ENCODE results near the gene SET. TPM values are rescaled to one million over a fixed set of nuclear protein-coding genes. Genes with fewer than 3 reads are reported as not detected.

The SET gene
- total and polyA plus RNA-seq, 2 donors (not counting 3 experiments of a cell fraction or from before 2014, with no cell fraction given), result 61.1 to 483 TPM

DNA sequence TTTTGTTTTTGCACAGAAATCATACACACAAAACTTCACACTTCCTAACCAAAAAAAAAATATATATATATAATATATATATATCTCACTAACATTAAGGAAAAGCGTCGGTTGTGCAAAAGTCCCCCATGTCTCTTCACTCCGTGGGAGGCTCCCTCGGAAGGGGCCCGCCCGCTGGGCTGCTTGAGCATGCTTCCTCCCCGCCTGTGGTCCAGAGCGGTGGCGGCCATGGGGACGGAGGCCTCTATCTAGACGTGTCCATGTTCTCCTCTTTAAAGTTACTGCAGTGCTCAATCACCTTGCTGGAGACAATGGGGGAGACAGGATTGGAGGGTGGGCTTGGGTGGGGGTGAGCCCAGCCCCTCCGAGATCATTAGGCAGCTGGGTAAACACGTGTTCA lies 42.1 kb downstream of the SET start:
- DNase-seq (ENCODE audit: low read depth, low spot score), result no peak
- ChIA-PET POLR2A (no interaction called here), CTCF (no interaction called here)
- Histone ChIP-seq H3K4me2 (ENCODE audit: insufficient read depth, low read length) (no peak overlapping the region), H3K9me1 (replicated peaks; ENCODE audit: control insufficient read depth, extremely low read depth, insufficient read depth, low read length) (no peaks in the 10 kb centered on the region), H3K9me3 (replicated peaks; ENCODE audit: control insufficient read depth, insufficient read depth, low read length) (no peaks in the 10 kb centered on the region), H2AFZ (ENCODE audit: low read depth, low read length) (no peak overlapping the region), H3K4me1 (ENCODE audit: control insufficient read depth, extremely low read depth, insufficient read depth, low read length) (no peaks in the 10 kb centered on the region), H3K36me3 (ENCODE audit: control insufficient read depth in 2 of 2, extremely low read depth in 1 of 2, insufficient read depth in 2 of 2, low read length in 2 of 2) (peaks cover 0 to 3% of the 10 kb centered on the region in 2 experiments), H3K27ac (ENCODE audit: insufficient read depth, low read depth, low read length) (no peak overlapping the region), H3K9ac (replicated peaks; ENCODE audit: extremely low read depth, insufficient read depth, low read length) (no peak overlapping the region), H3K4me3 (replicated peaks in 1 of 3; ENCODE audit: insufficient read depth in 1 of 3, low read depth in 1 of 3, low read length in 3 of 3) (no peak overlapping the region), H3K27me3 (ENCODE audit: control insufficient read depth in 2 of 2, insufficient read depth in 2 of 2, low read length in 2 of 2) (no peaks in the 10 kb centered on the region), H4K20me1 (replicated peaks; ENCODE audit: control insufficient read depth, extremely low read depth, insufficient read depth, low read length) (no peaks in the 10 kb centered on the region), H3K79me2 (ENCODE audit: control insufficient read depth, insufficient read depth, low read length) (no peaks in the 10 kb centered on the region)
- no peak for FAIRE-seq
- TF ChIP-seq, protein P1, sequence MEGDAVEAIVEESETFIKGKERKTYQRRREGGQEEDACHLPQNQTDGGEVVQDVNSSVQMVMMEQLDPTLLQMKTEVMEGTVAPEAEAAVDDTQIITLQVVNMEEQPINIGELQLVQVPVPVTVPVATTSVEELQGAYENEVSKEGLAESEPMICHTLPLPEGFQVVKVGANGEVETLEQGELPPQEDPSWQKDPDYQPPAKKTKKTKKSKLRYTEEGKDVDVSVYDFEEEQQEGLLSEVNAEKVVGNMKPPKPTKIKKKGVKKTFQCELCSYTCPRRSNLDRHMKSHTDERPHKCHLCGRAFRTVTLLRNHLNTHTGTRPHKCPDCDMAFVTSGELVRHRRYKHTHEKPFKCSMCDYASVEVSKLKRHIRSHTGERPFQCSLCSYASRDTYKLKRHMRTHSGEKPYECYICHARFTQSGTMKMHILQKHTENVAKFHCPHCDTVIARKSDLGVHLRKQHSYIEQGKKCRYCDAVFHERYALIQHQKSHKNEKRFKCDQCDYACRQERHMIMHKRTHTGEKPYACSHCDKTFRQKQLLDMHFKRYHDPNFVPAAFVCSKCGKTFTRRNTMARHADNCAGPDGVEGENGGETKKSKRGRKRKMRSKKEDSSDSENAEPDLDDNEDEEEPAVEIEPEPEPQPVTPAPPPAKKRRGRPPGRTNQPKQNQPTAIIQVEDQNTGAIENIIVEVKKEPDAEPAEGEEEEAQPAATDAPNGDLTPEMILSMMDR (IDR thresholded peaks at IDR 0.05; ENCODE audit: extremely low read depth in 1 of 2, insufficient read depth in 1 of 2, low read depth in 1 of 2, low read length in 2 of 2), result no peak
- no peak for TF ChIP-seq FOS (IDR thresholded peaks at IDR 0.05; ENCODE audit: borderline replicate concordance, insufficient read depth, low read length)
- no peak for TF ChIP-seq MYC (IDR thresholded peaks at IDR 0.05; ENCODE audit: low read depth, low read length)
- no peak for TF ChIP-seq GATA2 (IDR thresholded peaks at IDR 0.05; ENCODE audit: insufficient read depth, insufficient read length, low read depth, low read length)
- no peak for TF ChIP-seq EZH2 (IDR thresholded peaks at IDR 0.05; ENCODE audit: borderline replicate concordance, low read depth, low read length, severe bottlenecking)
- TF ChIP-seq POLR2AphosphoS5 (IDR thresholded peaks at IDR 0.05; ENCODE audit: insufficient read depth, low read depth, low read length), result no peak
- no peak for TF ChIP-seq POLR2A (IDR thresholded peaks at IDR 0.05; ENCODE audit: low read depth, low read length)
- TF ChIP-seq JUN (IDR thresholded peaks at IDR 0.05; ENCODE audit: borderline replicate concordance, insufficient read depth, insufficient read length, low read depth), result no peak
- TF ChIP-seq, protein P2, sequence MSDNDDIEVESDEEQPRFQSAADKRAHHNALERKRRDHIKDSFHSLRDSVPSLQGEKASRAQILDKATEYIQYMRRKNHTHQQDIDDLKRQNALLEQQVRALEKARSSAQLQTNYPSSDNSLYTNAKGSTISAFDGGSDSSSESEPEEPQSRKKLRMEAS (IDR thresholded peaks at IDR 0.05; ENCODE audit: insufficient read depth, insufficient read length), result no peak
- intact Hi-C loops (cut with micrococcal nuclease), result loop anchor here (5.0 to 10.0 kb wide), 3 partner anchors 56 to 294 kb away; partner anchors contain the start of genes DOLK, NUP188, SH3GLB2 and TBC1D13
- dilution Hi-C loops (cut with MboI; ENCODE audit: extremely low pct_ligation_motif_present, low sequenced_read_pairs), result no loop called here
- BruUV-seq (replicated peaks), result no TSS peak
